G401 (cell line): Measurements from ENCODE around the gene LY6G6F. TPM values are rescaled to one million over a fixed set of nuclear protein-coding genes. Genes with fewer than 3 reads are reported as not detected.

Experiments used
- DNase-seq: peaks from one replicate; pipeline ENCODE4 v3.0.0-alpha.2; 2015; ENCODE audit warnings: low spot score
- in situ Hi-C: cut with HindIII; loops from 2 replicates; pipeline ENCODE4 v1.10.0; 2016; ENCODE audit warnings: low sequenced_read_pairs, mixed read lengths
- total RNA-seq: library from RNA; depleted of rRNA; stranded (reverse); fragments of >200 nt; shearing (Covaris generic); gene quantifications from 2 replicates; pipeline ENCODE4 v1.2.3, GENCODE V29; 2014

LY6G6F gene
- total RNA-seq, 1 experiment from 2014 or later, result 1.1 TPM

DNA sequence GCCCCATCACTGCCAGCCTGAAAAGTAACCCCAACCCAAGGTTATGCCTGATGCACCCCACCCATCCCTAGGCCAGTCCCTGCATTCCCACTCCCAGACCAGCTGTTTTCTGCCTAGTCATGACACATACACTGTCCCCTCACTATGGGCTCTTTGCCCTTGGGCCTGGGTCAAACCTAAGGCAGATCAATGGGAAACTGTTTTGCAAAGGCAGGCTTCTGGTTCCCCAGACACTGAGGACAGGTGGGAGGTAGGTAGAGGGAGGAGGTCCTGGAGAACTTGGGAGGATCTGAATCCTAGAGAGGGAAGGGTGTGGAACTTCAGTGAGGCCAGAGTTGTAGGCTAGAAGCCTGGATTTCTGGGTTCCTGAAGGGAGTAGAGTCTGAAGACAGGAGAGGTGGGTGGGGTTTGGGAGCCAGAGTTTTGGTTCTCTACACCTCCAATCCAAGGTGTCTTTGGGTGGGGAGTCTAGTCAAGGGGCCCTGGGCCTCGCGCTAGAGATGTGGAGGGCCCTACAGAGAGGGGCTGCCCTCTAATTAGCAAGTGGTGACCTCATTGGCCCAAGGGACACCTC is 27.7 kb downstream of the LY6G6F start:
- in situ Hi-C loops, result no loop called here
- DNase-seq, result no peak

DNA sequence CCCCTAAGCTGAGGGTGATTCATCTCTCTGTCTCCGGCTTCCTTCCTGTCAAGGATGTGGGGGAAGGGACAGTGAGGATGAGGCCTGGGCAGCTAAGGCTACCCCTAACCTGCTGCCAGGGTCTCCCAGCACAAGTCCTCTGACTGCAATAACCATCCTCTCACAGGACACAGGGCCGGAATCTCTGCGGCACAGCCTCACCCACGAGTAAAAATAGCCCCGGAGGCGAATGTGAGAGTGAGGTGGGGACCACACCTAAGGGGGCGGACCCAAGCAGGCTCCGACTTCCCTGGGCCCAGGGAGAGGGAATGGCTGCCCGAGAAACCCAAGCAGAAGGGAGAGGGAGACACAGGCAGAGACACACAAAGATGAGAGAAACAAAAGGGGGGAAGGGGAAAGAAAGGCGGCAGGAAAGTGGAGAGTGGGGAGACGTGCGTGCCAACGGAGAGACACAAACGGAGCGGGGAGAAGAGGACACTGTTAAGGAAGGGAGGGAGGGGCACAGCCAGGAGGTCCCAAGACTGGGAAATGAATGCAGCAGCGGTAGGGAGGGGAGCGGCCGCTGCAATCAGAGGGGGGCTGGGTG is 28.2 kb downstream of the LY6G6F start:
- in situ Hi-C loops, result no loop called here
- no peak for DNase-seq

DNA sequence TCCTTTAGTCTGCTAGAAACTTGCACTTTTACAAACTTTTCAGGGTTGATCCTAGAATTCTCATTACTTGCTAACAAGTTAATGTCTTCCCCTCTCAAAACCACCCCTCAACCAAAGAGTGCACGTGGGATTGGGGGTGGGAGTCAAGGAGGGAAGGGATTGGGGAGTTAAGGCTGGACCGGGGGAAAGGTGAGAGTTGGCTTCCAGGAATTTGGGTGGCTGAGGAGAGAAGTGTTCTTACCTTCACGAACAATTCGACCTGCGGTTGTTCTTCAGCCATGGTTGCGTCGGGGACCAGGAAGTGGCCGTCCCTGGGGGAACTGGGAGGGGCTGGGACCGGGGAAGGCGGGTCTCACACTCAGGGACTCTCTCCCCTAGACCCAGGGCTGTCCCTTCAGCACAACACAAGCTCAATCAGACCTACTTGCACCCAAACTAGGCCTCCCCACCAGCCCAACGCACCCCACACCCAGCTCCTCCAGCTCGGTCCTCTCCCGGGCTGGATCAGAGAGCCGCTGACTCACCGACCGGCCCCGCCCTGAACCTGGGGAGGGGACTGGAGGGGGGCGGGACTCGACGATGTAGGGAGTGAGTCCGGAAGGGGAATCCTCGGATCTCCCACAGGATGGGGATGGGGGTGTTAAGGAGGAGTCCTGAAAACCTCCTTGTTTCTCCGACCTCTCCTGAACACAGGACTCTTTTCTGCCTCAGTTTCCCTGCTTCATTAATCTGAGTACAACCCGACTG is 29.5 kb downstream of the LY6G6F start, which contains the start of gene CLIC1:
CLIC1 (minus strand) TSS at position 510 of the 747 bp plus-strand sequence; CDS start at position 280, 230 bp downstream.
- in situ Hi-C loops, result no loop called here
- DNase-seq, result peak; percentile 27

DNA sequence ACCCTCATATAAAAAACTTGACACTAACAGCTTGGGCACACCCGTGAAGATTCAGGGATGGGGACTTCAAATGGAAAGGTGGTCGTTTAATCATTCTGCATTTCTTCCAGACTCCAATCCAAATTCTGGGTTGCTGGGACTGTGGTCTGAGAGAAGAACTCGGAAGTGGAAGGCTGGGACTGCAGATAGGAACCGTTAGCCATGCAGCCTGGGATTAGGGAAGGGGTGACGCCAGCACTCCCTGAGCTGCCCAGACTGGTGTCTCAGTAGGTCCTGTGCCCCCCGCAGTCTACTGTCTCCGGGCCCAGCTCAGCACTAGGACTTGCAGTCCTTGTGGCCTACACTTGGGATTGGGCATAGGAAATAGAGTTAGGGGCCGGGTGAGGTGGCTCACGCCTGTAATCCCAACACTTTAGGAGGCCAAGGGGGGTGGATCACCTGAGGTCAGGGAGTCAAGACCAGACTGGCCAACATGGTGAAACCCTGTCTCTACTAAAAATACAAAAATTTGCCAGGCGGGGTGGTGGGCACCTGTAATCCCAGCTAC is 30.2 kb downstream of the LY6G6F start:
- DNase-seq, result no peak
- in situ Hi-C loops, result no loop called here

DNA sequence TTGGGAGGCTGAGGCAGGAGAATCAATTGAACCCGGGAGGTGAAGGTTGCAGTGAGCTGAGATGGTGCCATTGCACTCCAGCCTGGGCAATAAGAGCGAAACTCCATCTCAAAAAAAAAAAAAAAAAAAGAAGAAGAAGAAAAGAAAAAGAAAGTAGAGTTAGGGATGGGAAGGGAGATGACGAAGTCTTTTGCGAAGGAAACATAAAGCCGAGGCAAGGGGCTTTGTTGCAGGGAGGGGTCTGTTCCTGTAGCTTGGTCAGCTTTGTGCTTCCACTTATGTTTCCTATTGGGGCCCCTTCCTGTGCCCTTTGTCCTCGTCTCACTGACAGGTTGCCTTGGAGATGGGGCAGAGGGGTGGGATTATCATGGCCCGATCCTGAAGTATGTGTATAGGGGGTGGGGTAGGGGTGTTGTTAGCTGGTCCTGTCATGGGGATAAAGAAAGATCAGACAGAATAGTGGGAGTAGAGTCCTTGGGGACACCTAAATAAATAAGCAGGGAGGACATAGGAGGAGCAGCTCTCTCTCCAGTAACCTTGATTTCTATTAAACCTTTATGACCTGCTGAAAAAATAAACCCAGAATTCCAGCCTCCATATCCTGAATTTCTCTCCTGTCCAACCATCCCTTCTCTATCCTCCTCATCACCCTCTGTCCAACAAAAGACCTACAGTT is 30.8 kb downstream of the LY6G6F start:
- in situ Hi-C loops, result no loop called here
- DNase-seq, result no peak

DNA sequence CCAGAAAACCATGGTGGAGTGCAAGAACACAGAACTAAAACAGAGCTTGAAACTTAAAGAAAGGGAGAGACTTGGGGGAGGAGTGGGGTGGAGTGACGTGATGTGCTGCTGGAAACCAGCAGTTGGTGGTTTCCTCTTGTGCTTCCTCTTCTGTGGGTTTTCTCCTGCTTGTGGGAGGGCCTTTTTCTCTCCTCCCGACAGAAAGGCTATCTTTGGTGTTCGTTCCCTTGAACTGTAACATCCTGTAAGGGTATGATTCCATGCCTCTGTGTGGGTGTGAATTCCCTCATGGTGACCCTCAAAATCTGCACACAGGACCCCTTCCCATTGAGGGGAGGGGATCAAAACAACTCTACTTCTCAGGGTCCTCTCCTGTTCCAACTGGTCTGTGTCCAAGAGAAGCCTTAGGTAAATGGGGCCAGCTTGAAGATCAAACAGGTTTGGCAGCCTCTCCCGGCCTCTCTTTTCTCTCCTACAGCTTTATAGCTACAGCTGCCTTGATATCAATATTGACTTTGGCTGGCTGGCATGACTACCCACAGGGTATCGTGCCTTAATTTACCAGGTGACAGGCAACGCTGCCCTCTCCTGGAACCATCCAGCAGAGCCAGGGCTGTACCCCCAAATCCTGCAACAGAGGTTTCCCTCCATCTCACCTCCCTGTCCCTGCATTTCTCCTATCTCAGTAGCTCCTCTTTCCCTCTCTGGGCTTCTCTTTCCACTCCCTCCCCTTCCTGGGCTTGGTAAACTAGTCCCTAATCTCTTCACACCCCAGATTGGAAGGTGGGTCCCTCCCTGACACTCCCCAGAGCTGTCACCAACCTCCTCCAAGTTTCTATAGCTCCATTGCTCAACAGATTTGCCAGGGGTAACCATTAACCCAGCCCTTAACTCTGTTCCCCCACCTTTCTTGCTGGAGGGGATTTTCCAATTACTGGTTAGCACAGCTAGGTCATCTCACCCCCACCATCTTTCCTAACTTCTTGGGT is 31.6 kb downstream of the LY6G6F start:
- peak; percentile 39 for DNase-seq
- in situ Hi-C loops, result no loop called here

DNA sequence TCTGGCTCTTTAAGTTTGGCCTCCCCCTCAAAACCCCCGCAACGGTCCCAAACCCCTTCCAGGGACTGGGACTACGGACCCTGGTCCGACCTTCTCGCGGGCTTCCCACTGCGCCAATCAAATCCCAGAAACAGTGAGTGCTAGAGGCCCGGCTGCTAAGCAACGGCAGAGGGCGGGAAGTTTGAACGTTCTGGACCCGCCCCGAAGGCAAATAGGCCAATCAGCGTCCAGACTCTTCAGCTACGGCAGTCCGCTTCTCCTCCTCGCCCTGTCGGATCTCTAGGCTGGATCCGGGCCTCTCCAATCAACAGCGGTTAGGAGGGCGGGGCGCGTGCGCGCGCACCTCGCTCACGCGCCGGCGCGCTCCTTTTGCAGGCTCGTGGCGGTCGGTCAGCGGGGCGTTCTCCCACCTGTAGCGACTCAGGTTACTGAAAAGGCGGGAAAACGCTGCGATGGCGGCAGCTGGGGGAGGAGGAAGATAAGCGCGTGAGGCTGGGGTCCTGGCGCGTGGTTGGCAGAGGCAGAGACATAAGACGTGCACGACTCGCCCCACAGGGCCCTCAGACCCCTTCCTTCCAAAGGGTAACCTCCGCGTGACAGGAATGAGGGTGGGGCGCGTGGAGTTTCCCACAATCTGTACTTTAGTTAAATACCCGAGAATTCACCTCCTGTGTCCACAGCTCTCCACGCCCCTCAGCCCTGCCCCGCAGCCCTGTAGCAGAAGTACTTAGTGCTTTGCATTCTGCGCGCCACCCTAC is 33.2 kb downstream of the LY6G6F start, which contains the start of gene MSH5:
MSH5 (plus strand) TSS at position 367 of the 758 bp plus-strand sequence. CDS start 462 bp downstream, outside the sequence.
- DNase-seq, result peak; percentile 99
- in situ Hi-C loops, result no loop called here

DNA sequence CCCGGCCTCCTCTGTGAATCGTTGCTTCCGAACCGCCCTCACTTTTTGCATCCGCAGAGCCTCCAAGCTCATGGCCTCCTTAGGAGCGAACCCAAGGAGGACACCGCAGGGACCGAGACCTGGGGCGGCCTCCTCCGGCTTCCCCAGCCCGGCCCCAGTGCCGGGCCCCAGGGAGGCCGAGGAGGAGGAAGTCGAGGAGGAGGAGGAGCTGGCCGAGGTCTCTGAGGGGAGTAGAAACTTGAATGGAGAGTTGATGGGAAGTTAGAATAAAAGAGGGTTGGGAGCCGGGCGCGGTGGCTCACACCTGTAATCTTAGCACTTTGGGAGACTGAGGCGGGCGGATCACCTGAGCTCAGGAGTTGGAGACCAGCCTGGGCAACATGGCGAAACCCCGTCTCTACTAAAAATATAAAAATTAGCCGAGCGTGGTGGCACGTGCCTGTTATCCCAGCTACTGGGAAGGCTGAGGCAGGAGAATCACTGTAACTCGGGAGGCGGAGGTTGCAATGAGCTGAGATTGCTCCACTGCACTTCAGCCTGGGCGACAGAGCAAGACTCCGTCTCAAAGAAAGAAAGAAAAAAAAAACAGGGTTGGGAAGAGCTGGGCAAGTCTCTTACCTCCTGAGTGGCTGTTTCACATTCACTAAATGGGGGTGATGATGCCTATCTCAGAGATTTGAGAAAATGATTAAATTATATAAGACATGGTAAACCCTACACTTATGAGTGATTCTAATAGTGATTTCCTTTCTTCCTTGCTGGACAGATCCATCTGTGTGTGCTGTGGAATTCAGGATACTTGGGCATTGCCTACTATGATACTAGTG is 33.9 kb downstream of the LY6G6F start:
- in situ Hi-C loops, result no loop called here
- DNase-seq, result no peak

DNA sequence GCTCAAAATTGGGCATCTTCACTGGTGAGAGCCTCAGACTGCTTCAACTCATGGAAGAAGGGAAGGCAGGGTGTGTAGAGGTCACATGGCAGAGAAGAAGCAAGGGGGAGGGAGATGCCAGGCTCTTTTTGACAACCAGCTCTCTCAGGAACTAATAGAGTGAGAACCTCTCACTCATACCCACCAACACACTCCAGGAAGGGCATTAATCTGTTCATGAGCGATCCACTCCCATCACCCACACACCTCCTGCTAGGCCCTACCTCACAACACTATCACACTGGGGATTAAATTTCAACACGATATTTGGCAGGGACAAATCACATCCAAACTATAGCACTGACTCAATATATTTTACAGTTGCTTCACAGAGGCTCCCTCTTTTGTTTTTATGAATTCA is 35.1 kb downstream of the LY6G6F start:
- DNase-seq, result no peak
- in situ Hi-C loops, result no loop called here

DNA sequence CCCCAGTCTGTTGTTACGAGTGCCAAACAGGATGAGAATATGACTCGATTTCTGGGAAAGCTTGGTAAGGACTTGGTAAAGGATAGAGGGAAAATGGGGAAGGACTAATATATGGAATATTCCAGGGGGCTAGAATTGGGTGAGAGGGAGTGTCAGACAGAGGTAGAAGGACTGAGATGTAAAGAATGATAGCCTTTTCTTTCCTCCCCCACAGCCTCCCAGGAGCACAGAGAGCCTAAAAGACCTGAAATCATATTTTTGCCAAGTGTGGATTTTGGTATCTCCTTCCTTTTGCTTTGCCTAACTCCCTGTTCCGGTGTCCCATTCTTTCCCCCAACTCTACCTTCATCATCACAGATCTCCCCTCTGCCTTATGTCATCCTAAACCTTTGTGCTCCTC is 36.2 kb downstream of the LY6G6F start:
- DNase-seq, result no peak
- in situ Hi-C loops, result no loop called here

DNA sequence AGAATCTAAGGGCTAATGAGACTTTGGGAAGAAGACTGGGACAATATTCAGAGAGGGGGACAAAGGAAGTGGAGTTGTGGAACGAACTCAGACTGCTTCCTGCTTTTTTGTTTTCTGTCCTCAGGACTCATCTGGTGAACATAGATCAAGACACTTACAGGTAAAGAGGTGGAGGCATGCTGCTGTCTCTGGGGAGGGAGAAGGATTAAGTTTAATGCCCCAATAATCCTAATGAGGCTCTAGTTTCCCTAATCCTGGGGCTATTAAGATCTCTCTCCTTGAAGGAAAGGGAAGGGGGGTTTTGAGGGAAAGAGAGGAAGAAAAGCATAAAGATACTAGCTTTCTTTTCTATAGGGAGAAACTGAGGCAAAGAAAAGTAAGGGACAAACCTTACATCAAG is 37.8 kb downstream of the LY6G6F start:
- no peak for DNase-seq
- in situ Hi-C loops, result no loop called here

DNA sequence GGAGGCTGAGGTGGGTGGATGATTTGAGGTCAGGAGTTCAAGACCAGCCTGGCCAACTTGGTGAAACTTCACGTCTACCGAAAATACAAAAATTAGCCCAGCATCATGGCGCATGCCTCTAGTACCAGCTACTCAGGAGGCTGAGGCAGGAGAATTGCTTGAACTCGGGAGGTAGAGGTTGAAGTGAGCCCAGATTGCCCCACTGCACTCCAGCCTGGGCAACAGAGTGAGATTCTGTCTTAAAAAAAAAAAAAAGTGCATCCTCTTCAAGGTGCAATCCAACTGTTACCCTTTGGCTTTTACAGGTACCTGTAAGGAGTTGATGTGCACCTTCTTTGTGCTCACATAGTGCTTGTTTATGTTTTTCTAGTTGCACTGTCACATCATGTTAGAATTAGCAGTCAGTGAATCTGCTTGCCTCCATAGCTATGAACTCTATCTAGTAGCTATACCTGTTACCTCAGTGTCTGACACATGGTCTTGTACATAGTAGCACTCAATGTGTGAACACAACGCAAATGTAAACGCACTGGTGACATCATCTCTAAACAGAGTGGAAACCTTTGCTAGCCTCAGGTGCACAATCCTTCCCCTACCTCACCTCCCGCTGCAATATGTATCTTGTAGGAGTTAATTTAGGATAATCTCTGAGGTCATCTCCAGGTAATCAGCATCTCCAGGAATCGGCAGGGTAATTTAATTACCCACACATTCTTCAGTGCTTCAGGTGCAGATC is 42.8 kb downstream of the LY6G6F start:
- in situ Hi-C loops, result no loop called here
- no peak for DNase-seq

DNA sequence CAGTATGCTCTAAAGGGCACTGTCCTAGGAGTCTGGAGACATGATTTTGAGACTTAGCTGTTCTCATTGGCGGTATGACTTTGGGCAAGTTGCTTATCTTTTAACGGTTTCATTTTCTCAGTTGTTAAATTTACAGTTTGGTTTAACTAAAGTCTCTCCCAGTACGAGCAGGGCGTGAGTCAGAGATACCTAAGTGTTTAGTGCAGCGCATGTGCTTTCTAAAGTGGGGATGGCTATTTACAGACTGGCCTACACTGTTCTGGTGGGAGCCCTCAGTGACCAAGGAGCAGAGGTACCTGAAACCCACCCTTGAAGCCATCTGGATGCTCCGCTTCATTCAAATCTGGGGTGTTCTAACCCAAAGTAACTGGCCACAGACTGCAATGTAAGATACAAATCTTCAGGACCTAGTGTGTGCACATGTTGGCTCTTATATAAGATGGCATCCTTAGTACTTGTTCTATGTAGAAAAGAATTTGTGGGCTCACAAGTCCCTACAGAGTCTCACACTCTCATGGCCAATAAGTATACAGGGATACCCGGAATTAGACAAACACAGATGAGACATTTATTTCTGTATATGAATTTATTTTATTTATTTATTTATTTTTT is 43.9 kb downstream of the LY6G6F start:
- no peak for DNase-seq
- in situ Hi-C loops, result no loop called here

DNA sequence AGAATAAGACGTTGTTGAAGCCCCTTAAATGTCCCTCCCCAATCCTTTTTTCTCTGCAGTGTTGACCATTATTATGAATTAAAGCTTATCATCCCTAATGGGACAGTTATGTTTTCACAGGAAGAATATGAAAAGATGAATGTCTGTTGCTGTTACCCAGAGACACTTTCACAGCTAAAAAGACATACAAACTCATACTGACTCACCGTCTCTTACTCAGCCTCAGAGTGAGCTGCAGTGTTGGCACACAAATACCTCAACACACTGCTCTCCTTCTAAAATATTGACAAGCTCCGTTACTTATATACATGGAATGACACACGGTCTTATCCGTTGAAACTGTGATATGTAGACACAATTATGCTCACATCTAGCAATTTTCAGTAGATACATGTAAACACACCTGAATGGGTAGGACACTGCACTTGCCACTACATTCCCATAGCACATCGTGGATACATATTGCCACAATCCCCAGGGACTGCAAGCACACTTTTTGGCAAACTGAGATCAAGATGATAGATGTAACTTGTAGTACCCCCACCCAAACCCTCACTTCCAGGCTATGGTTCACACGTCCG is 46.2 kb downstream of the LY6G6F start:
- no peak for DNase-seq
- in situ Hi-C loops, result no loop called here

DNA sequence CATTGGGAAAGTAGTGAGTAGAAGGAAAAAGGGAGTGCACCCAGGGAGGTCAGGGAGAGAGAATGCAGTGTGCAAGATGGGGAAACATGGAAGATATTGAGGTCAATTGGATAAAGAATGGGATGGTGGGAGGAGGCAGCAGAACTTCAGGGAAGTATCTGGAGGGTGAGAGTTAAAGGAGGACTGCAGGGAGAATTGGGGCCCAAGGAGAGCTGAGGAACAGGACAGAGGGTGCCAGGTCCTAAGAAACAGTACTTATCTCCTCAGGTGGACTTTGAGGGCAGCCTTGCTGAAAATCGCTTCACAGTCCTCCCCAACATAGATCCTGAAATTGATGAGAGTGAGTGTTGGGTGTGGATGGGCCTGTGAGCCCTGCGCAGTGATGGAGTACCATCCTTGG is 51.6 kb downstream of the LY6G6F start:
- in situ Hi-C loops, result no loop called here
- DNase-seq, result no peak
